ENCODE results near the gene NBEA.

Gene NBEA

DNA sequence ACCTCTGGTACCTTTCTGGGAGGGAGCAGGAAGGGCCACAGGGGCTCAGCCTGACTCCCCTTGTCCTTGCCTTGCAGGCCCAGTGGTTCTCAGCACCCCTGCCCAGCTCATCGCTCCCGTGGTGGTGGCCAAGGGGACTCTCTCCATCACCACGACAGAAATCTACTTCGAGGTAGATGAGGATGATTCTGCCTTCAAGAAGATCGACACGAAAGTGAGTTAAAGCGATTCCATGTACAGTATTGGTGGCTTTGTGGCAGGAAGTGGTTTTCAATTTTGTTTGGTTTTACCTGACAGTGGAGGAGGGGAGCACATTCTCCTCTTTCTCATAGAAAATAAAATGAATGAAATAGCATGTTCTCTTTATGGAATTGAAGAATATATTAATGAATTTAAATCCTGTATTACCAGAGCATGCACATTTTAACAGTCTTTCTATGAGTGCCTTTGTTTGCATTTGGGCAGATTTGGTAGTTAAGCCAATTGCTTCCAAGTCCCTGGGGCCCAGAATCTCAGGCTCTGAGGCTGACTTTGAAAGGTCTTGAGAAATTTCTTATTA is 530.3 kb downstream of the NBEA start:
- TF ChIP-seq, protein P1, sequence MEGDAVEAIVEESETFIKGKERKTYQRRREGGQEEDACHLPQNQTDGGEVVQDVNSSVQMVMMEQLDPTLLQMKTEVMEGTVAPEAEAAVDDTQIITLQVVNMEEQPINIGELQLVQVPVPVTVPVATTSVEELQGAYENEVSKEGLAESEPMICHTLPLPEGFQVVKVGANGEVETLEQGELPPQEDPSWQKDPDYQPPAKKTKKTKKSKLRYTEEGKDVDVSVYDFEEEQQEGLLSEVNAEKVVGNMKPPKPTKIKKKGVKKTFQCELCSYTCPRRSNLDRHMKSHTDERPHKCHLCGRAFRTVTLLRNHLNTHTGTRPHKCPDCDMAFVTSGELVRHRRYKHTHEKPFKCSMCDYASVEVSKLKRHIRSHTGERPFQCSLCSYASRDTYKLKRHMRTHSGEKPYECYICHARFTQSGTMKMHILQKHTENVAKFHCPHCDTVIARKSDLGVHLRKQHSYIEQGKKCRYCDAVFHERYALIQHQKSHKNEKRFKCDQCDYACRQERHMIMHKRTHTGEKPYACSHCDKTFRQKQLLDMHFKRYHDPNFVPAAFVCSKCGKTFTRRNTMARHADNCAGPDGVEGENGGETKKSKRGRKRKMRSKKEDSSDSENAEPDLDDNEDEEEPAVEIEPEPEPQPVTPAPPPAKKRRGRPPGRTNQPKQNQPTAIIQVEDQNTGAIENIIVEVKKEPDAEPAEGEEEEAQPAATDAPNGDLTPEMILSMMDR (IDR thresholded peaks at IDR 0.05; ENCODE audit: extremely low read depth, insufficient read depth, missing control alignments), result no peak
- in situ Hi-C loops (cut with MboI; ENCODE audit: low pct_unique_long_range_greater_than_20kb, low sequenced_read_pairs, unreplicated experiment), result no loop called here
- no peak for DNase-seq (ENCODE audit: low spot score)

- in situ Hi-C loops (cut with MboI; ENCODE audit: low pct_unique_long_range_greater_than_20kb, low sequenced_read_pairs, unreplicated experiment), result no loop called here
- TF ChIP-seq, protein P1 (IDR thresholded peaks at IDR 0.05; ENCODE audit: extremely low read depth, insufficient read depth, missing control alignments), result no peak
- DNase-seq (ENCODE audit: low spot score), result no peak
Measured at GRCh38 chr13:35473206-35473775, 531.2 kb downstream of the NBEA start.

DNA sequence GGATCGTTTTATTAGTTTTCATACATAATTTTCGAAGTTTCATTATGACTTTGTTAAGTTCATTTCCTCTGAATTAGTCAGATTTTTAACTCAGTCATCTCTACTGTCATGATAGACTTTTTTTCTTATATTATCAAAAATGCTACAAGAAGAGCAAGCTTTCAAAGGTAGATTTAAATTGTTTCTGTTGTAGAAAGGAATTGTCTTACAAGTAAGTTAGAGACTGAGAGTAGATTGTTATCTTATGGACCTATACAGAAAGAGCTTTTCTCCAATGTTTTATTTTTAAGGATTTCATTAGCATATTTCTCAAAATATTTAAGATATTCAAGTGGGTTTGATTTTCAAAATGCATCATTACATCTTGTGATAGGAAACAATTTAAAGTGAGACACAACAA is 531.7 kb downstream of the NBEA start:
- no peak for DNase-seq (ENCODE audit: low spot score)
- in situ Hi-C loops (cut with MboI; ENCODE audit: low pct_unique_long_range_greater_than_20kb, low sequenced_read_pairs, unreplicated experiment), result no loop called here
- TF ChIP-seq, protein P1 (IDR thresholded peaks at IDR 0.05; ENCODE audit: extremely low read depth, insufficient read depth, missing control alignments), result no peak

DNA sequence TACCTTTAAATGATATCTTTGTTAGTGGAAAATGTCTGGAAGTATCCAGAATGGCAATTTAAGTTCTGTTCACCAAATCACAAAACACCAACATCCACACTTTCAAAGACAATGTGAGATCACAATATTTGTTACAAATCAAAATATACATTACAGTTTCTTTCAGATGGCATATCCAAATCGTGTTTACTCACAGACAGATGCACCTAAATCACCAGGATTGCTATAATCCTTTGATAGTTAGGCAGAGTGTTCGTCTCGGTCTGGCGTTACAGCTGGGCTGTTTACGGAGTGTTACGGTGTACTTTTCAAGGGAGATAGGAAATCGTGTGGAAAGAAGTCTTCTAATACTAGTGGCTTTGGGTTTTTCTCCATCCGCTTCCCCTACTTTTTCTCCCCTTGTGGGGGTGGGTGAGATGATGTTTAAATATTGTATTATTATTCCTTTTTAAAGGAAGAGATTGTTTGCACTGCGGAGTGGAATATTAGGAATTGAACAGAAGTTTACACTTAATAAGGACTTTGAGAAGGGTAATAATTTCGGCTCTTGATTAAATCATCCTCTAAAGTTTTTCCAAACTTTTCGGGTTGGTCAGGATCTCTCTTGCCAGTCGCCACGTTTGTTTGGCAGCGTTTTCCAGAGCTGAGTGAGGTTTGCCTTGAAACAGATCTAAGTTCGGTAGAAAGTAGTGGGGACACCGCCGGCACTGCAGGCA is 532.6 kb downstream of the NBEA start:
- no peak for DNase-seq (ENCODE audit: low spot score)
- TF ChIP-seq, protein P1 (IDR thresholded peaks at IDR 0.05; ENCODE audit: extremely low read depth, insufficient read depth, missing control alignments), result no peak
- in situ Hi-C loops (cut with MboI; ENCODE audit: low pct_unique_long_range_greater_than_20kb, low sequenced_read_pairs, unreplicated experiment), result no loop called here

GRCh38 chr13:35475212-35475959 is 533.3 kb downstream of the NBEA start:
- TF ChIP-seq, protein P1 (IDR thresholded peaks at IDR 0.05; ENCODE audit: extremely low read depth, insufficient read depth, missing control alignments), result no peak
- peak; percentile 17 for DNase-seq (ENCODE audit: low spot score)
- in situ Hi-C loops (cut with MboI; ENCODE audit: low pct_unique_long_range_greater_than_20kb, low sequenced_read_pairs, unreplicated experiment), result no loop called here
